NAMALWA (cell line): Measurements from ENCODE around the gene FOXL1.

Experiments used
- DNase-seq: peaks from one replicate; pipeline ENCODE4 v3.0.0-alpha.2; 2015; ENCODE audit warnings: low spot score

Gene FOXL1

GRCh38 chr16:86568677-86569623, 9.4 kb upstream of the FOXL1 start:
- DNase-seq: no peak

- DNase-seq: no peak
These were observed 8.5 kb upstream of the FOXL1 start for GRCh38 chr16:86569701-86570447.

GRCh38 chr16:86570558-86571529, 7.5 kb upstream of the FOXL1 start:
- DNase-seq: no peak

GRCh38 chr16:86571530-86571915, 6.8 kb upstream of the FOXL1 start:
- no peak for DNase-seq

GRCh38 chr16:86572041-86572521, 6.3 kb upstream of the FOXL1 start:
- no peak for DNase-seq

GRCh38 chr16:86572606-86573005, 5.7 kb upstream of the FOXL1 start:
- no peak for DNase-seq

- no peak for DNase-seq
These were observed 5.1 kb upstream of the FOXL1 start for GRCh38 chr16:86573215-86573614.

GRCh38 chr16:86573646-86574508, 4.5 kb upstream of the FOXL1 start:
- DNase-seq: no peak

DNA sequence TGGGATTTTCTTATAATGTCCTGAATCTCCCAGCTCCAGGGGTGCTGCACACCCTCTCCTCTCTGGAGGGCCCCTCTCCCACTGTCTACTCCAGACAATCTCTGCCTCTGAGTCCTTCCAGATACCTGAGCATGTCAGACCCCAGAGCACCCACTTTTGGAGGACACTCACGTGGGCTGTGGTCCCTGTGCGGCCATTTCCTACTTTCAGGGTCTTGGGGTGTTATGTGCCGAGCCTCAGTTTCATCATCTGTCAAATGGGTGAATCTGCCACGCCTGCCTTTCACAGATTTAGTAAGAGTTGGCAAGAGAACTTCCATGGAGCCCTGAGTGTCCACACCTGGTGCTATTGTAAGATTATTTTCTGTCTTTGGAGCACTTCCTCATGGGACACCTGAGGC, 3.7 kb upstream of the FOXL1 start:
- no peak for DNase-seq

GRCh38 chr16:86575095-86575685, 3.2 kb upstream of the FOXL1 start:
- DNase-seq: no peak

- no peak for DNase-seq
These were observed 2.4 kb upstream of the FOXL1 start for GRCh38 chr16:86575754-86576557.

GRCh38 chr16:86576591-86577313, 1.6 kb upstream of the FOXL1 start:
- no peak for DNase-seq

- DNase-seq: no peak
These were observed 906 bp upstream of the FOXL1 start for GRCh38 chr16:86577314-86577971.

- DNase-seq: no peak
These were observed 390 bp downstream of the FOXL1 start for GRCh38 chr16:86578611-86579267.

GRCh38 chr16:86579268-86580062, 1.1 kb downstream of the FOXL1 start:
- DNase-seq: no peak

GRCh38 chr16:86580063-86580790, 1.9 kb downstream of the FOXL1 start:
- no peak for DNase-seq
